Calu3 (cell line): ENCODE results near the gene IL6. TPM values are rescaled to one million over a fixed set of nuclear protein-coding genes. Genes with fewer than 3 reads are reported as not detected.
A peak's percentile ranks its signal among the peaks of the same experiment; 100 is the strongest.

ENCODE experiments used
- BruUV-seq: library from RNA; stranded (reverse); fragments of 400-500 nt; replicated peaks from 2 replicates; lab custom pipeline; 2021; lab: Mats Ljungman, UMichigan
- CTCF ChIA-PET: fragments of 300-600 bp; sonication (Branson Sonifier 250); formaldehyde crosslinking; loops from one replicate; lab custom pipeline; 2022; ENCODE audit warnings: antibody characterized with exemption; lab: Charles Lee
- DNase-seq: peaks from one replicate; pipeline ENCODE4 v3.0.0; 2022
- H3K27ac Mint-ChIP-seq: one replicate; pipeline ENCODE4 v1.8.0; 2022; ENCODE audit warnings: mixed read lengths; ENCODE audit not compliant: unreplicated experiment
- H3K27me3 Mint-ChIP-seq: one replicate; pipeline ENCODE4 v1.8.0; 2022; ENCODE audit warnings: mixed read lengths; ENCODE audit not compliant: unreplicated experiment
- H3K36me3 Mint-ChIP-seq: one replicate; pipeline ENCODE4 v1.8.0; 2022; ENCODE audit warnings: mild to moderate bottlenecking, moderate library complexity, mixed read lengths; ENCODE audit not compliant: insufficient read depth, unreplicated experiment
- H3K4me1 Mint-ChIP-seq: one replicate; pipeline ENCODE4 v1.8.0; 2022; ENCODE audit warnings: mild to moderate bottlenecking, low read depth, mixed read lengths; ENCODE audit not compliant: unreplicated experiment
- H3K4me3 Mint-ChIP-seq: one replicate; pipeline ENCODE4 v1.8.0; 2022; ENCODE audit warnings: mild to moderate bottlenecking, low read depth, moderate library complexity, mixed read lengths; ENCODE audit not compliant: unreplicated experiment
- H3K9me3 Mint-ChIP-seq: one replicate; pipeline ENCODE4 v1.8.0; 2022; ENCODE audit warnings: low read depth, mixed read lengths; ENCODE audit not compliant: unreplicated experiment
- intact Hi-C: fragments of 100-400 bp; cut with micrococcal nuclease; formaldehyde crosslinking; loops from one replicate; pipeline ENCODE4 v1.10.0; 2022; ENCODE audit not compliant: unreplicated experiment
- total RNA-seq: library from RNA; stranded (reverse); gene quantifications from 2 replicates; pipeline ENCODE4 v1.2.3, GENCODE V29; 2022
- TF ChIP-seq, protein P1 (sequence below): fragments of 200-600 bp; IDR thresholded peaks from one replicate; pipeline ENCODE4 v1.8.0; 2022; ENCODE audit warnings: antibody characterized with exemption; ENCODE audit not compliant: unreplicated experiment

The IL6 gene
- total RNA-seq, 1 experiment from 2014 or later, result 20.7 TPM

DNA sequence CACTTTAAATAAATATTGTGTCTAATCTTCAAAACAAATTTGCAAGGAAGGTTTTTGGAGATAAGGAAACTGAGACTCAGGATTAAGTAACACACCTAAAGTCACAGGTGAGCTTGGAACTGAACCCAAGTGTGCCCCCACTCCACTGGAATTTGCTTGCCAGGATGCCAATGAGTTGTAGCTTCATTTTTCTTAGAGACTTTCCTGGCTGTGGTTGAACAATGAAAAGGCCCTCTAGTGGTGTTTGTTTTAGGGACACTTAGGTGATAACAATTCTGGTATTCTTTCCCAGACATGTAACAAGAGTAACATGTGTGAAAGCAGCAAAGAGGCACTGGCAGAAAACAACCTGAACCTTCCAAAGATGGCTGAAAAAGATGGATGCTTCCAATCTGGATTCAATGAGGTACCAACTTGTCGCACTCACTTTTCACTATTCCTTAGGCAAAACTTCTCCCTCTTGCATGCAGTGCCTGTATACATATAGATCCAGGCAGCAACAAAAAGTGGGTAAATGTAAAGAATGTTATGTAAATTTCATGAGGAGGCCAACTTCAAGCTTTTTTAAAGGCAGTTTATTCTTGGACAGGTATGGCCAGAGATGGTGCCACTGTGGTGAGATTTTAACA lies 1.5 kb downstream of the IL6 start:
- CTCF ChIA-PET, result interaction anchor here (0.6 to 6.9 kb wide), 17 partner anchors 10 to 645 kb away, joined by 3 to 327 read pairs (median 7); no protein-coding TSS in a partner anchor
- intact Hi-C loops, result loop anchor here (1.0 kb wide), 1 partner anchor 168 kb away; no protein-coding TSS in a partner anchor
- TSS peak; percentile 57 for BruUV-seq
- H3K9me3 Mint-ChIP-seq, result no peaks in the 10 kb centered on the region
- DNase-seq, result peak; percentile 51
- H3K4me1 Mint-ChIP-seq, result peaks cover 53% of the 10 kb centered on the region
- peak overlapping the region; percentile 34 for H3K27ac Mint-ChIP-seq
- H3K36me3 Mint-ChIP-seq, result peaks cover 27% of the 10 kb centered on the region
- H3K4me3 Mint-ChIP-seq, result peak overlapping the region; percentile 73
- no peaks in the 10 kb centered on the region for H3K27me3 Mint-ChIP-seq
- TF ChIP-seq, protein P1, sequence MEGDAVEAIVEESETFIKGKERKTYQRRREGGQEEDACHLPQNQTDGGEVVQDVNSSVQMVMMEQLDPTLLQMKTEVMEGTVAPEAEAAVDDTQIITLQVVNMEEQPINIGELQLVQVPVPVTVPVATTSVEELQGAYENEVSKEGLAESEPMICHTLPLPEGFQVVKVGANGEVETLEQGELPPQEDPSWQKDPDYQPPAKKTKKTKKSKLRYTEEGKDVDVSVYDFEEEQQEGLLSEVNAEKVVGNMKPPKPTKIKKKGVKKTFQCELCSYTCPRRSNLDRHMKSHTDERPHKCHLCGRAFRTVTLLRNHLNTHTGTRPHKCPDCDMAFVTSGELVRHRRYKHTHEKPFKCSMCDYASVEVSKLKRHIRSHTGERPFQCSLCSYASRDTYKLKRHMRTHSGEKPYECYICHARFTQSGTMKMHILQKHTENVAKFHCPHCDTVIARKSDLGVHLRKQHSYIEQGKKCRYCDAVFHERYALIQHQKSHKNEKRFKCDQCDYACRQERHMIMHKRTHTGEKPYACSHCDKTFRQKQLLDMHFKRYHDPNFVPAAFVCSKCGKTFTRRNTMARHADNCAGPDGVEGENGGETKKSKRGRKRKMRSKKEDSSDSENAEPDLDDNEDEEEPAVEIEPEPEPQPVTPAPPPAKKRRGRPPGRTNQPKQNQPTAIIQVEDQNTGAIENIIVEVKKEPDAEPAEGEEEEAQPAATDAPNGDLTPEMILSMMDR, result peak; percentile 64

DNA sequence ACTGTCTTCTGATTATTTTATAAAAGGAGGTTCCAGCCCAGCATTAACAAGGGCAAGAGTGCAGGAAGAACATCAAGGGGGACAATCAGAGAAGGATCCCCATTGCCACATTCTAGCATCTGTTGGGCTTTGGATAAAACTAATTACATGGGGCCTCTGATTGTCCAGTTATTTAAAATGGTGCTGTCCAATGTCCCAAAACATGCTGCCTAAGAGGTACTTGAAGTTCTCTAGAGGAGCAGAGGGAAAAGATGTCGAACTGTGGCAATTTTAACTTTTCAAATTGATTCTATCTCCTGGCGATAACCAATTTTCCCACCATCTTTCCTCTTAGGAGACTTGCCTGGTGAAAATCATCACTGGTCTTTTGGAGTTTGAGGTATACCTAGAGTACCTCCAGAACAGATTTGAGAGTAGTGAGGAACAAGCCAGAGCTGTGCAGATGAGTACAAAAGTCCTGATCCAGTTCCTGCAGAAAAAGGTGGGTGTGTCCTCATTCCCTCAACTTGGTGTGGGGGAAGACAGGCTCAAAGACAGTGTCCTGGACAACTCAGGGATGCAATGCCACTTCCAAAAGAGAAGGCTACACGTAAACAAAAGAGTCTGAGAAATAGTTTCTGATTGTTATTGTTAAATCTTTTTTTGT lies 2.3 kb downstream of the IL6 start:
- H3K4me1 Mint-ChIP-seq, result peaks cover 49% of the 10 kb centered on the region
- CTCF ChIA-PET, result interaction anchor here (3.5 to 6.9 kb wide), 2 partner anchors 143 to 169 kb away, joined by 60 to 327 read pairs; no protein-coding TSS in a partner anchor
- H3K36me3 Mint-ChIP-seq, result peaks cover 27% of the 10 kb centered on the region
- no peak overlapping the region for H3K4me3 Mint-ChIP-seq
- intact Hi-C loops, result no loop called here
- no peak for DNase-seq
- H3K27ac Mint-ChIP-seq, result no peak overlapping the region
- TF ChIP-seq, protein P1, result no peak
- no peaks in the 10 kb centered on the region for H3K27me3 Mint-ChIP-seq
- BruUV-seq, result no TSS peak
- no peaks in the 10 kb centered on the region for H3K9me3 Mint-ChIP-seq

- no TSS peak for BruUV-seq
- intact Hi-C loops, result no loop called here
Observed at GRCh38 chr7:22730066-22730710, 3.2 kb downstream of the IL6 start.

More at GRCh38 chr7:22730066-22730710, 3.2 kb downstream of the IL6 start:
- H3K36me3 Mint-ChIP-seq, result peaks cover 27% of the 10 kb centered on the region
- H3K9me3 Mint-ChIP-seq, result no peaks in the 10 kb centered on the region
- no peak overlapping the region for H3K27ac Mint-ChIP-seq
- DNase-seq, result no peak
- H3K4me1 Mint-ChIP-seq, result peaks cover 44% of the 10 kb centered on the region
- TF ChIP-seq, protein P1, result no peak
- CTCF ChIA-PET, result no interaction called here
- no peak overlapping the region for H3K4me3 Mint-ChIP-seq
- no peaks in the 10 kb centered on the region for H3K27me3 Mint-ChIP-seq
